Measurements from ENCODE around the gene MIER1. TPM values are rescaled to one million over a fixed set of nuclear protein-coding genes. Genes with fewer than 3 reads are reported as not detected.

The MIER1 gene
- total RNA-seq, 1 donor from 2014 or later: 39.2 TPM

DNA sequence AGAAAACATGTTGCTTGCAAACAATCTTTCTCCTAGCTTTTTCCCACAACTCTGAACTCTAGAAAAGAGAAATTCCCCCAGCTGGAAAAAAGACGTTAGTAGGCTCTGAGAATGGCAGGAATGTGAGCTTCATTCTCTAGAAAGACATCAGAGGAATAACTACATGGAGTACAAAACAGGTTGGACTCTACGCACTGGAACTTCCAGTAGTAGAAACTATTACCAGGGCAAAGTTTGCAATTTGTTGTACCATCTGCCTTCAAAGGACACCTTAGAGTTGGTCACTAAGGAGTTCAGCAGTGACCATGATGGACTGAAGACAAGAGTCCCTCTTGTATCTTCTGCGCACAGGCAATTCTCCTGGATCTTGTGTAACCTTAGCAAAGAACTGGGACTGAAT lies 68.3 kb downstream of the MIER1 start:
- peaks cover 27% of the 10 kb centered on the region for H3K36me3 Mint-ChIP-seq (ENCODE audit: low read depth)
- intact Hi-C loops (cut with micrococcal nuclease): no loop called here
- TF ChIP-seq, protein P1, sequence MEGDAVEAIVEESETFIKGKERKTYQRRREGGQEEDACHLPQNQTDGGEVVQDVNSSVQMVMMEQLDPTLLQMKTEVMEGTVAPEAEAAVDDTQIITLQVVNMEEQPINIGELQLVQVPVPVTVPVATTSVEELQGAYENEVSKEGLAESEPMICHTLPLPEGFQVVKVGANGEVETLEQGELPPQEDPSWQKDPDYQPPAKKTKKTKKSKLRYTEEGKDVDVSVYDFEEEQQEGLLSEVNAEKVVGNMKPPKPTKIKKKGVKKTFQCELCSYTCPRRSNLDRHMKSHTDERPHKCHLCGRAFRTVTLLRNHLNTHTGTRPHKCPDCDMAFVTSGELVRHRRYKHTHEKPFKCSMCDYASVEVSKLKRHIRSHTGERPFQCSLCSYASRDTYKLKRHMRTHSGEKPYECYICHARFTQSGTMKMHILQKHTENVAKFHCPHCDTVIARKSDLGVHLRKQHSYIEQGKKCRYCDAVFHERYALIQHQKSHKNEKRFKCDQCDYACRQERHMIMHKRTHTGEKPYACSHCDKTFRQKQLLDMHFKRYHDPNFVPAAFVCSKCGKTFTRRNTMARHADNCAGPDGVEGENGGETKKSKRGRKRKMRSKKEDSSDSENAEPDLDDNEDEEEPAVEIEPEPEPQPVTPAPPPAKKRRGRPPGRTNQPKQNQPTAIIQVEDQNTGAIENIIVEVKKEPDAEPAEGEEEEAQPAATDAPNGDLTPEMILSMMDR (IDR thresholded peaks at IDR 0.05): no peak
- peaks cover 10% of the 10 kb centered on the region for H3K4me1 Mint-ChIP-seq
- DNase-seq (no peak), ATAC-seq (ENCODE audit: low read depth) (no peak)
- no peak overlapping the region for H3K27ac Mint-ChIP-seq
- H3K4me3 Mint-ChIP-seq: no peak overlapping the region
- ChIA-PET POLR2A (no interaction called here), CTCF (interaction anchor here (0.8 to 2.1 kb wide), 2 partner anchors 156 to 220 kb away, joined by 3 to 12 read pairs; no protein-coding TSS in a partner anchor)
- H3K9me3 Mint-ChIP-seq: no peaks in the 10 kb centered on the region
- no peaks in the 10 kb centered on the region for H3K27me3 Mint-ChIP-seq

DNA sequence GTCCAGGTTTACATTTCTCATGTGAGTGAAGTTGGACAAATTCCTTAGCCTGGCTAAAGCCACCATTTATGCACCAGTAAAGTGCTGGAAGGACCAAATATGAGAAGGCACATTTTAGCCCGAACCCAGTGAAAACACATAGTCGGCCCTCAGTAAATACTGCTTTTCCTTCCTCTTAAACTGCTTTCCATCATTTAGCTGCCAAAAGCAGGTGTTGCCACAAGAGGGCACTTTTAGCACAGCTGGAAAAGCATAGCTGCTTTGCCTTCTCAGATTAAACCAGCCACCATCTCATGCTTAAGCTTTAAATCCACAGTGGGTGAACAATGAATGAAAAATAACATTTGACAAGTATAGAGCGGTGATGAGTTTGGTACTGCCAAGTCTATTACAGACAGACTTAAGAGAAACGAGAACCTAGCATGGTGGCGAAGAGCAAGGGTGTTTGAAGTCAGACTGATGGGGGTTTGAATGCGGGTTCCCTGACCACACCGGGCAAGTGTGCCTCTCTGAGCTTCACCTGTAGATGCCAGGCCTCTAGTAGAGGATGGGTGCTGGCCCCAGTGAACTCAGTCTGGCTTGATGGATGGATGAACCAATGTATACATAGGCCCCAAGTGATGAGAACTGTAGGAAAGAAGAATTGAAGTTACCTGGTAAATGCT lies 71.4 kb downstream of the MIER1 start:
- peaks cover 10% of the 10 kb centered on the region for H3K4me1 Mint-ChIP-seq
- no peak overlapping the region for H3K27ac Mint-ChIP-seq
- intact Hi-C loops (cut with micrococcal nuclease): loop anchor here (1.0 to 5.0 kb wide), 7 partner anchors 56 to 504 kb away; partner anchors contain the start of gene SLC35D1
- TF ChIP-seq, protein P1 (IDR thresholded peaks at IDR 0.05): no peak
- no peaks in the 10 kb centered on the region for H3K27me3 Mint-ChIP-seq
- CTCF ChIA-PET: interaction anchor here (0.7 to 4.1 kb wide), 21 partner anchors 9 to 1035 kb away, joined by 3 to 170 read pairs (median 3); partner anchors contain the start of genes C1orf141 and SLC35D1
- DNase-seq: peak; percentile 18
- no peak overlapping the region for H3K4me3 Mint-ChIP-seq
- POLR2A ChIA-PET: interaction anchor here (0.6 to 1.3 kb wide), 4 partner anchors 59 to 328 kb away, joined by 3 to 4 read pairs (median 3); partner anchors contain the start of genes DNAI4 and MIER1
- H3K9me3 Mint-ChIP-seq: no peaks in the 10 kb centered on the region
- H3K36me3 Mint-ChIP-seq (ENCODE audit: low read depth): peaks cover 17% of the 10 kb centered on the region
- peak; percentile 86 for ATAC-seq (ENCODE audit: low read depth)

DNA sequence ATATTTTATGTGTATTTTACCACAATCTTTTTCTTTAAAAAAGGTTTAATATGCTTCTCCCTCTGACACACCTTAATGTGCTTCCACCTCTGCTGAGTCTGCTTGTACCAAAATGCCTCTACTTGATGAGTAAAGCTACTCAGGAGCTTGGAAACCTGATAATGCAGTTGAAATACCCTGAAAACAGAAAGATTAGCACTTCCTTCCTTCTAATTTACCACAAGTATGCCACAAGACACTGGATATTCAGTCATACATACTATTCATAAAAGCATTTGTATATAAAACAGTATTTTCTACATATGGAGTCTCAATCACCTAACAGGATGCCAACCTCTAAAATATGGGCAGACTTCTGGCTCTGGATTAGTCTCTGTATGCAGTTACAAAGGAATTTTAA lies 74.2 kb downstream of the MIER1 start:
- intact Hi-C loops (cut with micrococcal nuclease): loop anchor here (5.0 kb wide), 2 partner anchors 53 to 62 kb away; partner anchors contain the start of gene SLC35D1
- POLR2A ChIA-PET: no interaction called here
- CTCF ChIA-PET: interaction anchor here (3.8 kb wide), 1 partner anchor 150 kb away, joined by 34 read pairs; no protein-coding TSS in a partner anchor
- peaks cover 41% of the 10 kb centered on the region for H3K36me3 Mint-ChIP-seq (ENCODE audit: low read depth)
- ATAC-seq (ENCODE audit: low read depth) (no peak), DNase-seq (no peak)
- H3K9me3 Mint-ChIP-seq: no peaks in the 10 kb centered on the region
- no peaks in the 10 kb centered on the region for H3K27me3 Mint-ChIP-seq
- TF ChIP-seq, protein P1 (IDR thresholded peaks at IDR 0.05): no peak
- peaks cover 15% of the 10 kb centered on the region for H3K4me1 Mint-ChIP-seq
- peak overlapping the region; percentile 50 for H3K27ac Mint-ChIP-seq
- no peak overlapping the region for H3K4me3 Mint-ChIP-seq

DNA sequence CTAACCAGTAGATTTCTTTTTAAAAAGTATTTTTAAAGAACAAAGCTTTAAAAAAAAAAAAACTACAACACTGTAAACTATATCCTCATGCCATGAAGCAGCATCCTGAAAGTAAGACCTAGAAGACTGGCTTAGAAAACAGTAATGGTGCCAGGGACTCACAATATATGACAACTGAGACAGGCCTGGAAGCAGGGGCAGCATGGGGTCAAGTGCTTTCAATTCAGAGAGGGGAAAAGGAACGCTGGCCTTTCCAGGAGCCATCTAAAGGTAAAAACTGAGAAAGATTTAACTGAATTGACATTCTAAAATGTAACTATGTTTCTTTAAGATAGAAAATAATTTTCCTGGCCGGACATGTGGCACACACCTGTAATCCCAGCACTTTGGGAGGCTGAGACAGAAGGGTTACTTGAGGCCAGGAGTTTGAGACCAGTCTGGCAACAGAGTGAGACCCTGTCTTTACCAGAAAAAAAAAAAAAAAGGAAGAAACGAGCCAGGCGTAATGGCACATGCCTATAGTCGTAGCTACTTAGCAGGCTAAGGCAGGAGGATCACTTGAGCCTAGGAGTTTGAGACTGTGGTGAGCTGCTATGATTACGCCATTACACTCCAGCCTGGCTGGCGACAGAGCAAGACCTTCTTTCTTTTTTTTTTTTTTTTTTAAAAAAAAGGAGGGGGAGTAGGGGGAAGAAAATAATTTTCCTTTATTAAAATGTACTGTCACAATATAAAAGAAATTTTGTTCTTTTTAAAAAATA lies 75.0 kb downstream of the MIER1 start:
- intact Hi-C loops (cut with micrococcal nuclease): loop anchor here (5.0 kb wide), 2 partner anchors 52 to 63 kb away; partner anchors contain the start of gene SLC35D1
- TF ChIP-seq, protein P1 (IDR thresholded peaks at IDR 0.05): no peak
- Mint-ChIP-seq H3K36me3 (ENCODE audit: low read depth) (peaks cover 46% of the 10 kb centered on the region), H3K27ac (no peak overlapping the region), H3K4me1 (peaks cover 15% of the 10 kb centered on the region), H3K27me3 (no peaks in the 10 kb centered on the region), H3K4me3 (no peak overlapping the region), H3K9me3 (no peaks in the 10 kb centered on the region)
- DNase-seq: no peak
- CTCF ChIA-PET: interaction anchor here (3.8 kb wide), 1 partner anchor 149 kb away, joined by 34 read pairs; no protein-coding TSS in a partner anchor
- POLR2A ChIA-PET: no interaction called here
- no peak for ATAC-seq (ENCODE audit: low read depth)

Measured in activated B cell treated with CpG ODN at 0.5 μM for 24 hours (primary cell).